K562 (cell line): ENCODE results near the gene IRAK2. TPM values are rescaled to one million over a fixed set of nuclear protein-coding genes. Genes with fewer than 3 reads are reported as not detected.

Source experiments
- CBX1 ChIP-seq: sonication (generic); IDR thresholded peaks from 2 replicates; pipeline ENCODE4 v1.6.1; 2016; ENCODE audit warnings: antibody characterized with exemption, low read depth, mild to moderate bottlenecking
- CREB3L1 ChIP-seq: fragments of 450-650 bp; IDR thresholded peaks from 2 replicates; pipeline ENCODE4 v1.6.1; 2014; ENCODE audit warnings: low read depth, mild to moderate bottlenecking, moderate library complexity, borderline replicate concordance
- CTBP1 ChIP-seq: fragments of 450-650 bp; IDR thresholded peaks from 2 replicates; pipeline ENCODE4 v1.6.1; 2016; ENCODE audit warnings: borderline replicate concordance
- EP300 ChIP-seq: IDR thresholded peaks from 2 replicates; pipeline ENCODE4 v1.6.1; 2012; ENCODE audit warnings: low read length, improper control_type of control experiment
- HDGF ChIP-seq: fragments of 450-650 bp; IDR thresholded peaks from 2 replicates; pipeline ENCODE4 v1.6.1; 2016
- HEY1 ChIP-seq: fragments of 250-450 bp; sonication (Bioruptor Pico); IDR thresholded peaks from 2 replicates; pipeline ENCODE4 v1.5.0; 2020; ENCODE audit warnings: mild to moderate bottlenecking, moderate library complexity, borderline replicate concordance
- ILF3 ChIP-seq: fragments of 450-650 bp; IDR thresholded peaks from 2 replicates; pipeline ENCODE4 v1.6.1; 2018; ENCODE audit warnings: antibody characterized with exemption, mild to moderate bottlenecking, moderate library complexity, borderline replicate concordance
- LEF1 ChIP-seq: fragments of 450-650 bp; IDR thresholded peaks from 2 replicates; pipeline ENCODE4 v1.6.1; 2016; ENCODE audit warnings: mild to moderate bottlenecking
- MNT ChIP-seq, 2 experiments: fragments of 450-650 bp; conservative IDR thresholded peaks; 2 replicates each; pipeline ENCODE4 v1.6.1; 2017; ENCODE audit warnings: mild to moderate bottlenecking in 2 of 2, moderate library complexity in 2 of 2
- NCOA2 ChIP-seq, 2 experiments: fragments of 450-650 bp; IDR thresholded peaks; 2 replicates each; pipeline ENCODE4 v1.6.1; 2018; ENCODE audit warnings: mild to moderate bottlenecking in 2 of 2, moderate library complexity in 1 of 2; ENCODE audit not compliant: partially characterized antibody in 2 of 2
- PCBP1 ChIP-seq: fragments of 200-400 bp; formaldehyde crosslinking; IDR thresholded peaks from 2 replicates; pipeline ENCODE4 v1.6.1; 2018; ENCODE audit warnings: mild to moderate bottlenecking, low read depth, low read length; ENCODE audit not compliant: poor library complexity, severe bottlenecking
- POLR2A ChIP-seq: fragments of 450-650 bp; conservative IDR thresholded peaks from 2 replicates; pipeline ENCODE4 v1.6.1; 2016
- POLR2H ChIP-seq: IDR thresholded peaks from 2 replicates; pipeline ENCODE4 v1.6.1; 2016; ENCODE audit warnings: missing genetic modification characterization, low read depth, mild to moderate bottlenecking, control low read depth, missing compliant biosample characterization, moderate library complexity
- RUNX1 ChIP-seq: sonication (generic); IDR thresholded peaks from 2 replicates; pipeline ENCODE4 v1.6.1; 2016; ENCODE audit warnings: antibody characterized with exemption, low read depth
- SMARCE1 ChIP-seq: fragments of 450-650 bp; IDR thresholded peaks from 2 replicates; pipeline ENCODE4 v1.7.1; 2016; ENCODE audit warnings: mild to moderate bottlenecking
- U2AF1 ChIP-seq: fragments of 200-400 bp; formaldehyde crosslinking; optimal IDR thresholded peaks from 2 replicates; pipeline ENCODE3; 2017; ENCODE audit warnings: mild to moderate bottlenecking, low read depth, low read length, moderate library complexity
- ZBED1 ChIP-seq: IDR thresholded peaks from 2 replicates; pipeline ENCODE4 v1.6.1; 2014
- ZBTB26 ChIP-seq: fragments of 450-650 bp; formaldehyde crosslinking; IDR thresholded peaks from 2 replicates; pipeline ENCODE4 v1.4.0; 2022; ENCODE audit warnings: missing genetic modification characterization
- ZBTB33 ChIP-seq: sonication (generic); formaldehyde crosslinking; IDR thresholded peaks from 2 replicates; pipeline ENCODE4 v1.8.1; 2023; ENCODE audit warnings: mild to moderate bottlenecking, missing genetic modification reagents
- ZNF212 ChIP-seq: fragments of 450-650 bp; formaldehyde crosslinking; IDR thresholded peaks from 2 replicates; pipeline ENCODE4 v1.4.0; 2020; ENCODE audit warnings: mild to moderate bottlenecking
- ZNF41 ChIP-seq: fragments of 250-450 bp; sonication (Bioruptor Pico); conservative IDR thresholded peaks from 2 replicates; pipeline ENCODE4 v1.4.0; 2020; ENCODE audit warnings: mild to moderate bottlenecking
- ZNF512 ChIP-seq: IDR thresholded peaks from 2 replicates; pipeline ENCODE4 v1.6.1; 2016; ENCODE audit warnings: missing genetic modification characterization, missing compliant biosample characterization
- polyA plus RNA-seq, 8 experiments: library from polyadenylated mRNA; depleted of rRNA in 4 of 8; stranded (reverse) in 5 of 8; unstranded in 3 of 8; fragments of >200 nt; fragmentation: Nextera tagmentation in 2 of 8; fragmentation: Illumina TruSeq in 1 of 8; extraction: Ambion mirVana in 2 of 8; extraction: Trizol in 1 of 8; gene quantifications; 2 replicates each; pipeline versions ENCODE4 v1.2.1 to v1.2.3, GENCODE V29; 2011 to 2014; ENCODE audit warnings: inconsistent platforms in 1 of 8, missing spikeins in 1 of 8
- total RNA-seq, 7 experiments: library from RNA; depleted of rRNA in 6 of 7; stranded (reverse); fragments of >200 nt in 6 of 7; fragmentation: Illumina TruSeq in 2 of 7; extraction: Trizol in 2 of 7; gene quantifications; 2 replicates each; pipeline versions ENCODE4 v1.2.1 to v1.2.3, GENCODE V29; 2011 to 2021; ENCODE audit warnings: low replicate concordance in 1 of 7

IRAK2 gene
- total and polyA plus RNA-seq, 9 of the 15 experiments (the other 6 are each of a cell fraction or from before 2014, with no cell fraction given), result 0.42 to 4.4 (median 2.7) TPM

GRCh38 chr3:10115326-10116137, 49.2 kb upstream of the IRAK2 start, which contains the start of gene BRK1 (continued):
- TF ChIP-seq MNT (conservative IDR thresholded peaks at IDR 0.05), result peak; percentile 85 to 94
- TF ChIP-seq ZBED1, result peak; percentile 61; the same call in 1 of the 2 replicates
- peak; percentile 77 for TF ChIP-seq CREB3L1
- no peak for TF ChIP-seq ZBTB26 (CRISPR knock-in tag)
- peak; percentile 91 for TF ChIP-seq CBX1
- peak; percentile 99 for TF ChIP-seq POLR2A
- no peak for TF ChIP-seq ZNF41 (CRISPR knock-in tag)
- no peak for TF ChIP-seq ZNF212 (CRISPR knock-in tag)
- no peak for TF ChIP-seq HEY1 (CRISPR knock-in tag)
- 0 out of 2 replicates have a peak, but pooled peaks have one; percentile 19 for TF ChIP-seq EP300
- TF ChIP-seq RUNX1, result no peak
- TF ChIP-seq NCOA2 (IDR thresholded peaks at IDR 0.05; ENCODE audit: partially characterized antibody in 2 of 2), result no peak
- TF ChIP-seq ILF3, result no peak
- no peak; the same call in none of the 2 replicates for TF ChIP-seq SMARCE1
- TF ChIP-seq LEF1, result no peak
- TF ChIP-seq PCBP1, result no peak
- peak; percentile 96 for TF ChIP-seq POLR2H (tag)
- TF ChIP-seq HDGF, result no peak
- no peak for TF ChIP-seq ZNF512 (tag)
- no peak for TF ChIP-seq U2AF1
- peak; percentile 63; the same call in 1 of the 2 replicates for TF ChIP-seq CTBP1
- peak; percentile 71; the same call in 1 of the 2 replicates for TF ChIP-seq ZBTB33 (CRISPR knock-in tag)
